Type B pancreatic cell (in vitro differentiated cells): Measurements from ENCODE around the gene PPM1B. TPM values are rescaled to one million over a fixed set of nuclear protein-coding genes. Genes with fewer than 3 reads are reported as not detected.

Experiments
- DNase-seq: peaks from one replicate; pipeline ENCODE4 v3.0.0; 2021; ENCODE audit warnings: mixed read lengths; ENCODE audit not compliant: unreplicated experiment; ENCODE audit errors: extremely low spot score
- H3K27ac Mint-ChIP-seq: 2 replicates; pipeline ENCODE4 v1.8.0; 2021; ENCODE audit warnings: mild to moderate bottlenecking, mixed read lengths
- H3K27me3 Mint-ChIP-seq: 2 replicates; pipeline ENCODE4 v1.8.0; 2021; ENCODE audit warnings: mixed read lengths
- H3K36me3 Mint-ChIP-seq: 2 replicates; pipeline ENCODE4 v1.8.0; 2021; ENCODE audit warnings: mixed read lengths
- H3K4me1 Mint-ChIP-seq: one replicate; pipeline ENCODE4 v1.8.0; 2021; ENCODE audit warnings: mixed read lengths; ENCODE audit not compliant: unreplicated experiment
- H3K4me3 Mint-ChIP-seq: 2 replicates; pipeline ENCODE4 v1.8.0; 2021; ENCODE audit warnings: mild to moderate bottlenecking, mixed read lengths
- H3K9me3 Mint-ChIP-seq: 2 replicates; pipeline ENCODE4 v1.8.0; 2021; ENCODE audit warnings: mixed read lengths
- CTCF ChIP-seq: fragments of 200-600 bp; sonication (generic); conservative IDR thresholded peaks from 2 replicates; pipeline ENCODE4 v1.5.0; 2021; ENCODE audit warnings: antibody characterized with exemption, mild to moderate bottlenecking
- long read RNA-seq: library from polyadenylated mRNA; unstranded; transcript quantifications from one replicate; pipeline ENCODE4 v2.0.0, GENCODE V29; 2020
- total RNA-seq: library from RNA; stranded (reverse); gene quantifications from 2 replicates; pipeline ENCODE4 v1.2.1, GENCODE V29; 2021; ENCODE audit warnings: low replicate concordance

Gene PPM1B
- total RNA-seq, result 39.8 and 42.5 TPM in 2 replicates
- long read RNA-seq, partial matches to known transcripts, result 15 of 16 reads
- long read RNA-seq, other reads (novel, unspliced or antisense), result 0 of 16 reads

- Mint-ChIP-seq H3K4me3 (peak within 1 kb of the TSS; percentile 99), H3K27ac (peak within 1 kb of the TSS; percentile 99), H3K9me3 (peaks cover 5% of the 10 kb centered on the region), H3K36me3 (peaks cover 8% of the 10 kb centered on the region), H3K4me1 (peaks cover 22% of the 10 kb centered on the region), H3K27me3 (no peaks in the 10 kb centered on the region)
- peak; percentile 99 for DNase-seq
- TF ChIP-seq CTCF, result no peak
Measured at GRCh38 chr2:44168681-44169154, at the start of gene PPM1B. TSS of gene PPM1B (plus strand) at chr2:44168875. CDS start at chr2:44201200, 32,325 bp downstream.

DNA sequence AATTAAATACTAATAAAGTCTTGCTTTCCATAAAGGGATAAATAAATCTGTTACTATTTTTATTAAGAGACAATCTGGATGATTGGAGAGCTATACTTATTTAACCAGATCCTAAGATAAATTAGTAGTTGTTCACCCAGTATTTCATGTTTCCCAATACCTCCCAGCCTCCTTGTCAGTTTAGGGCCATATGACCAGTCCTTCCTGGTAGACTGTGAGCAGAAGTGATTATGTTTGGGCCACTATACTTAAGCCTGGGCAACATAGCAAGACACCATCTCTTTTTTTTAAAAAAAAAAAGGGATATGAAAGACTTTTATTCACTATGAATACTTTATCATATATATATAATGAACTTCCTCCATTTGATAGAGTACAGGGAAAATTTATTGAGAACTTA is 48.8 kb upstream of the PPM1B start:
- H3K9me3 Mint-ChIP-seq, result no peaks in the 10 kb centered on the region
- H3K27me3 Mint-ChIP-seq, result no peaks in the 10 kb centered on the region
- no peak for DNase-seq
- no peaks in the 10 kb centered on the region for H3K4me1 Mint-ChIP-seq
- no peak overlapping the region for H3K4me3 Mint-ChIP-seq
- TF ChIP-seq CTCF, result no peak
- no peak overlapping the region for H3K27ac Mint-ChIP-seq
- H3K36me3 Mint-ChIP-seq, result no peaks in the 10 kb centered on the region

GRCh38 chr2:44120428-44120827 is 48.2 kb upstream of the PPM1B start:
- H3K27me3 Mint-ChIP-seq, result no peaks in the 10 kb centered on the region
- no peak for TF ChIP-seq CTCF
- DNase-seq, result no peak
- H3K9me3 Mint-ChIP-seq, result no peaks in the 10 kb centered on the region
- H3K4me1 Mint-ChIP-seq, result no peaks in the 10 kb centered on the region
- no peak overlapping the region for H3K4me3 Mint-ChIP-seq
- no peak overlapping the region for H3K27ac Mint-ChIP-seq
- no peaks in the 10 kb centered on the region for H3K36me3 Mint-ChIP-seq

- no peak for DNase-seq
- no peak overlapping the region for H3K27ac Mint-ChIP-seq
- H3K4me3 Mint-ChIP-seq, result no peak overlapping the region
- no peaks in the 10 kb centered on the region for H3K4me1 Mint-ChIP-seq
- H3K36me3 Mint-ChIP-seq, result no peaks in the 10 kb centered on the region
- no peaks in the 10 kb centered on the region for H3K9me3 Mint-ChIP-seq
- no peaks in the 10 kb centered on the region for H3K27me3 Mint-ChIP-seq
- TF ChIP-seq CTCF, result no peak
Measured at GRCh38 chr2:44121899-44122298, 46.8 kb upstream of the PPM1B start.

DNA sequence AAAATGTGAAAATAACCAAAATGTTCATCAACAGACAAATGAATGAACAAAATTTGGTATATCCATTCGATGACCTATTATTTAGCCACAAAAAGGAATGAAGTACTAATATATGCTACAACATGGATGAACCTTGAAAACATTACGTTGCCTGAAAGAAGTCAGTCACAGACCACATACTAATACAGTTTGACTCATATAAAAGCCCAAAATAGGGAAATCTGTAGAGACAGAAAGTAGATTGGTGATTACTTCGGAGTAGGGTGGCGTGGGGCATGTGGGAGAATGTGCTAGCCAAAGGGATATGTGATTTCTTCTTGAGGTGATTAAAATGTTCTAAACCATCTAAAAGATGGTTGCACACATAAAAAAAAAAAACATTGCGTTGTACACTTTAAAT is 44.2 kb upstream of the PPM1B start:
- TF ChIP-seq CTCF, result no peak
- H3K4me1 Mint-ChIP-seq, result no peaks in the 10 kb centered on the region
- H3K27ac Mint-ChIP-seq, result no peak overlapping the region
- H3K4me3 Mint-ChIP-seq, result no peak overlapping the region
- H3K36me3 Mint-ChIP-seq, result no peaks in the 10 kb centered on the region
- no peaks in the 10 kb centered on the region for H3K27me3 Mint-ChIP-seq
- H3K9me3 Mint-ChIP-seq, result no peaks in the 10 kb centered on the region
- no peak for DNase-seq
